Subcutaneous abdominal adipose tissue (tissue), 5 donors: ENCODE data around the gene SLC6A12.
"Not testable (repeated sequence)": the region's sequence is repeated elsewhere in the genome, so short reads cannot be mapped to it uniquely, and the experiment has no call there.

Source experiments
- H3K27ac ChIP-seq: one replicate; pipeline ENCODE4 v1.7.0; 2013; ENCODE audit warnings: low read depth, mild to moderate bottlenecking, inconsistent platforms, low read length, moderate library complexity
- H3K27me3 ChIP-seq, 5 donors: one replicate each; pipeline ENCODE4 v1.7.0; 2013; ENCODE audit warnings: low read length in 5 of 5, inconsistent platforms in 1 of 5; ENCODE audit not compliant: control insufficient read depth in 5 of 5, insufficient read depth in 4 of 5
- H3K36me3 ChIP-seq, 5 donors: one replicate each; pipeline ENCODE4 v1.7.0; 2013; ENCODE audit warnings: low read length in 5 of 5; ENCODE audit not compliant: control insufficient read depth in 5 of 5, insufficient read depth in 5 of 5
- H3K4me1 ChIP-seq, 5 donors: one replicate each; pipeline ENCODE4 v1.7.0; 2013; ENCODE audit warnings: low read length in 5 of 5, mild to moderate bottlenecking in 3 of 5, moderate library complexity in 1 of 5; ENCODE audit not compliant: control insufficient read depth in 5 of 5, insufficient read depth in 5 of 5
- H3K4me3 ChIP-seq, 5 donors: one replicate each; pipeline ENCODE4 v1.7.0; 2013; ENCODE audit warnings: low read length in 5 of 5, low read depth in 1 of 5
- H3K9ac ChIP-seq, 5 donors: one replicate each; pipeline ENCODE4 v1.7.0; 2013; ENCODE audit warnings: low read length in 5 of 5, mild to moderate bottlenecking in 4 of 5, moderate library complexity in 3 of 5
- H3K9me3 ChIP-seq, 5 donors: one replicate each; pipeline ENCODE4 v1.7.0; 2013; ENCODE audit warnings: low read length in 5 of 5; ENCODE audit not compliant: control insufficient read depth in 5 of 5
- donor health status: healthy.
- donor health status: healthy.
- donor health status: healthy.
- donor health status: healthy.
- donor health status: healthy.

The SLC6A12 gene

DNA sequence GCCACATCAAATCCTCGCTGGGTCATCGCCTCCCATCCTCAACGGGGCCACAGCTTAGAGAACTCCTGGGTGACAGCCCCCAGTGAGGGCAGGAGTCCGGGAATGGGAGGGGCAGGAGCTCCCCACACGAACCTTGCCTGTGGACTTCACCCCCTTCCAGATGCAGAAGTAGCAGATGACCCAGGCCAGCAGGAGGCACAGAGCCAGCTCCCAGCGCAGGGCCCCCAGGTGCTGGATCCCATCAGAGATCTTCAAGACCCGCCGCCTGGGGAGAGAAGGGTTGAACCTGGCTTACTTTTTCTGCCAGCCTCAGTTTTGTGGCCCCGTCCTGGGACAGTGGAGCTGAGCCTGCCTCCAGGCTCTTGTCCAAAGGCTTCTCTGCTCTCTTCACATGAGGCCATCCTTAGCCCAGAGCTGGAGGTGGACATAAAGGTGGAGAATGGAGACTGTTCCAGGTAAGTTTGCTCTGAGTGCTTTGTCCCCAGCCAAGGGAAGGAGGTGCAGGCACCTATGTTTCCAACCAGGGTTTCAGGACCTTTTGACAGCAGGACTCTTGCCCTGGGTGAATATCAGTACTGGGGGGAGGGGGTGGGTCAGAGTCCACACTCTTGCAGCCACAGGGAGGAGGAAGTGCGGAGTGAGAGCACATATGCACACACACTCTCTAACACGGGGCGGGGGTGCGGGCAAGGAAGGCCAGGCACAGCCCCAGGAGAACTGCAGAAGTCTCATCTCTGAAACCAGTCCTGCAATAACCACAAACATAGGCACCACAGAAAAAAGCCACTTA, 23.3 kb upstream of the SLC6A12 start:
- peaks cover 0 to 7% (median 0%) of the 10 kb centered on the region in 5 donors for H3K27me3 ChIP-seq
- peaks cover 0 to 13% (median 12%) of the 10 kb centered on the region in 5 donors for H3K9me3 ChIP-seq
- no peak overlapping the region for H3K27ac ChIP-seq
- no peaks in the 10 kb centered on the region for H3K36me3 ChIP-seq
- peaks cover 0 to 4% (median 0%) of the 10 kb centered on the region in 5 donors for H3K4me1 ChIP-seq
- H3K4me3 ChIP-seq, result no peak overlapping the region
- no peak overlapping the region for H3K9ac ChIP-seq

GRCh38 chr12:236445-236844, 22.5 kb upstream of the SLC6A12 start:
- Histone ChIP-seq H3K9me3 (peaks cover 0 to 13% (median 12%) of the 10 kb centered on the region in 5 donors), H3K36me3 (no peaks in the 10 kb centered on the region), H3K27ac (no peak overlapping the region), H3K27me3 (peaks cover 0 to 7% (median 0%) of the 10 kb centered on the region in 5 donors), H3K9ac (no peak overlapping the region), H3K4me3 (no peak overlapping the region), H3K4me1 (peaks cover 0 to 4% (median 0%) of the 10 kb centered on the region in 5 donors)

DNA sequence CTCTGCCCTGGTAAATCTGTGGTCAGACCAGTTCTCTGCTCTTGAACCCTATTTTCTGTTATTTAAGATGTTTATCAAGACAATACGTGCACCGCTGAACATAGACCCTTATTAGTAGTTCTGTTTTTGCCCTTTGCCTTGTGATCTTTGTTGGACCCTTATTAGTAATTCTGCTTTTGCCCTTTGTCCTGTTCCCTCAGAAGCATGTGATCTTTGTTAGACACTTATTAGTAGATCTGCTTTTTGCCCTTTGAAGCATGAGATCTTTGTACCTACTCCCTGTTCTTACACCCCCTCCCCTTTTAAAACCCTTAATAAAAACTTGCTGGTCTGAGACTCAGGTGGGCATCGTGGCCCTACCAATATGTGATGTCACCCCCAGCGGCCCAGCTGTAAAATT, 22.0 kb upstream of the SLC6A12 start:
- not testable (repeated sequence) for H3K4me3 ChIP-seq, H3K27ac ChIP-seq, H3K9ac ChIP-seq, H3K27me3 ChIP-seq, H3K4me1 ChIP-seq, H3K36me3 ChIP-seq
- peaks cover 0 to 13% (median 12%) of the 10 kb centered on the region in 5 donors for H3K9me3 ChIP-seq

- Histone ChIP-seq H3K27ac (no peak overlapping the region), H3K27me3 (peaks cover 0 to 8% (median 0%) of the 10 kb centered on the region in 5 donors), H3K36me3 (no peaks in the 10 kb centered on the region), H3K9ac (no peak overlapping the region), H3K4me1 (peaks cover 0 to 4% (median 0%) of the 10 kb centered on the region in 5 donors), H3K4me3 (peak overlapping the region in 1 of 5 donors; percentile 11), H3K9me3 (peaks cover 0 to 13% (median 12%) of the 10 kb centered on the region in 5 donors)
Observed at GRCh38 chr12:234891-235415, 21.0 kb upstream of the SLC6A12 start.

DNA sequence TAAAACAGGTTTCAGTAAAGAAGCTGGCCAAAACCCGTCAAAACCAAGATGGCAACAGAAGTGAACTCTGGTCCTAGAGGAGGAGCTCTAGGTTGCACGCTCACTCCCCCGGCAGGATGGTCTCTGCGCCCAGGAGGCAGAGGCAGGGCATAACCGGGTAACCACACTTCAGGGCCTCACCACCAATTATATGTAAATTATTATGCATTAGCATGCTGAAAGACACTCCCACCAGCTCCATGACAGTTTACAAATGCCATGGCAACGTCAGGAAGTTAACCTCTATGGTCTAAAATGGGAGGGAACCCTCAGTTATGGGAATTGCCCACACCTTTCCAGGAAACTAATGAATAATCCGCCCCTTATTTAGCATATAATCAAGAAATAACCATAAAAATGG, 20.1 kb upstream of the SLC6A12 start:
- peaks cover 0 to 13% (median 12%) of the 10 kb centered on the region in 5 donors for H3K9me3 ChIP-seq
- H3K27ac ChIP-seq, result no peak overlapping the region
- peaks cover 0 to 4% (median 0%) of the 10 kb centered on the region in 5 donors for H3K4me1 ChIP-seq
- no peaks in the 10 kb centered on the region for H3K36me3 ChIP-seq
- no peak overlapping the region for H3K4me3 ChIP-seq
- no peak overlapping the region for H3K9ac ChIP-seq
- H3K27me3 ChIP-seq, result peaks cover 0 to 12% (median 0%) of the 10 kb centered on the region in 5 donors

DNA sequence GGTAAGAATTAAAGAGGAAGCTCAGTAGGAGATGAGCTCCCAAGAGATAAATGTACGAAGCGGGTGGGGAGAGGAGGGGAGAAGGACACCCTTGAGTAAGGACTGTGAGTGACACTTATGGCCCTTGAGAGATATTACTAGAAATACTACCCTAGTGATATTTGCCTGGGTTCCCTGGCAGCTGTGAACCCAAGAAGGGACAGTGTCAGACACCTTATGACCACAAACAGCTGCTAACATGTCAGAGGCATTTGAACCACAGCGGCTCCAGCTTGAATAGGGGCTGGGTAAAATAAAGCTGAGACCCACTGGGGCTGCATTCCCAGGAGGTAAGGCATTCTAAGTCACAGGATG, 19.6 kb upstream of the SLC6A12 start:
- Histone ChIP-seq H3K4me3 (no peak overlapping the region), H3K27me3 (peaks cover 0 to 15% (median 0%) of the 10 kb centered on the region in 5 donors), H3K4me1 (peaks cover 0 to 4% (median 0%) of the 10 kb centered on the region in 5 donors), H3K27ac (no peak overlapping the region), H3K9ac (no peak overlapping the region), H3K36me3 (no peaks in the 10 kb centered on the region), H3K9me3 (peaks cover 0 to 13% (median 12%) of the 10 kb centered on the region in 5 donors)

DNA sequence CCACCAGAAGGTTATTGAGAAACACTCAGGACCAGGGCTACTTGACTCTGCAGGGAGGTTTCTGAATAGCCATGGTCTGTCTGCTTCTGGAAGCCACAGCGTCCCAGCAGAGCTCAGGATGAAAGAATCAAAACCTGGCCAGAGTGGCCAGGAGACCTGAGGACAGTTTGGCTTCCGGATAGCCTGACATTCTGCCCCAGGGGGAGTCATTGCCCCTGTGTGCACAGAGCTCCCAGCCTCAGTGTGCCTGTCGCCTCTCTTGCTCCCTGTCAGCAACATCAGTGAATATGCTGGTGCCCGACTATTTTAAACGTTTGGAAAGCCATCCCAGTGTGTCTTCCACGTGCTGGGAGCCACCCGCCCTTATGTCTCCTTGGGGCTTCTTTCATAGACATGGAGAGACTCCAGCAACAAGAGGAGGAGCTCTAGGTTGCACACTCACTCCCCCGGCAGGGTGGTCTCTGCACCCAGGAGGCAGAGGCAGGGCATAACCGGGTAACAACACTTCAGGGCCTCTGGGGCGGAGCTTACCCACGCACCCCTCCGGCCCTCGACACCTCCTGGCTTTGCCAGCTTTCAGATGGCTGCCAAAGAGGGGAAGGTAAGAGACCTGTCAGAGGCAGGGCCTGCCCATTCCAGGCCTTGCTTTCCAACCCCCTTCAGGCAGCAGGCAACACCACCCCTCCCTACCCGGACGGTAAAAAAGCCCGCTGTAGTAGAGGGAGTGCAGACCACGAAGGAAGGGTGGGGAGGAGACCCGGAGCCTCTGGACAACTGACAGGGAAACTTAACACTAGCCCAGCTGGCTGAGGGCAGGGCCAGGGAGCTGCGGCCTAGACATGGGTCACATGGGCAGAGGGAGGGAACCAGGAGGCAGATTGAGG, 19.0 kb upstream of the SLC6A12 start:
- Histone ChIP-seq H3K4me3 (no peak overlapping the region), H3K9ac (no peak overlapping the region), H3K9me3 (peaks cover 0 to 13% (median 12%) of the 10 kb centered on the region in 5 donors), H3K36me3 (no peaks in the 10 kb centered on the region), H3K4me1 (peaks cover 0 to 4% (median 0%) of the 10 kb centered on the region in 5 donors), H3K27ac (no peak overlapping the region), H3K27me3 (peaks cover 0 to 15% (median under 1%) of the 10 kb centered on the region in 5 donors)

DNA sequence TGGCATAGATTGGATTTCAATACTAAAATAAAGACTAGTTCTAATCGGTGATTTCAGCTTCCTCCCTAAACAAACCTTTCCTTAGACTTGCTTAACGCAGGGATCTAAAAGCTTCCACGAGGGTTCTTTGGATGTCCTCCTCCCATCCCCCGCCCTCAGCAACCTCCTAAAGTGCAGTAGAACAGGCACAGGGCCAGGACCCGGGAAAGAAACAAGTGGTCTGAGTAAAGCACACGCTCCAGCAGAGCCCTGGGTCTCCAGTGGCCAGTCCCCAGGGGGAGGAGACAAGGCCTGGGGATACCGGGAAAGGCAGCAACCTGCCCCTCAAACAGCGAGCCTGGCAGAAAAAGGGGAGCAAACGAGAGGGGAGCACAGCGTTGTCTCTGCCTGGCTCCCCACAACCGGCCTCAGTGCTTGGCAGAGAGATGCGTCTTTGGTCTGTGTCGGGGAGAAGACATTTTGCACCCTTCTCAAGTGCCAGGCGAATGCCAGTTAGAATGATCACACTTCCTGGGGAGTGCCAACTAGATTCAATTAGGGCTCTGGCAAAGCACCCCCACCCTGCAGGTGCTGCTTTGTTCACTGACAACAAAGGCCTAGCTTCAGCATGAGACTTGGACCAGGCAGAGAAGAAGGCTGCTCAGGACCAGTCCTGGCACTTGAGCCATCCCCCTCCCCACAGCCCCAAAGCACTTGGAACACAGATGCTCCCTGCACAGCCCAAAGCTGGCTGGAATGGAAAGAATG, 17.1 kb upstream of the SLC6A12 start:
- H3K9ac ChIP-seq, result no peak overlapping the region

GRCh38 chr12:229441-230191, 15.7 kb upstream of the SLC6A12 start:
- Histone ChIP-seq H3K27me3 (peaks cover 4 to 20% (median 7%) of the 10 kb centered on the region in 5 donors), H3K4me1 (peaks cover 0 to 4% (median 0%) of the 10 kb centered on the region in 5 donors), H3K9ac (no peak overlapping the region), H3K4me3 (no peak overlapping the region), H3K27ac (no peak overlapping the region), H3K9me3 (no peaks in the 10 kb centered on the region), H3K36me3 (no peaks in the 10 kb centered on the region)

More for the DNA sequence above, 17.1 kb upstream of the SLC6A12 start:
- Histone ChIP-seq H3K27me3 (peaks cover 4 to 20% (median 7%) of the 10 kb centered on the region in 5 donors), H3K27ac (no peak overlapping the region), H3K4me1 (peaks cover 0 to 4% (median 0%) of the 10 kb centered on the region in 5 donors), H3K4me3 (no peak overlapping the region), H3K9me3 (peaks cover 0 to 7% (median 5%) of the 10 kb centered on the region in 5 donors), H3K36me3 (no peaks in the 10 kb centered on the region)
